ENCODE results near the gene ROBO4.

GRCh38 chr11:124877631-124877909 is 20.1 kb downstream of the ROBO4 start:
- TF ChIP-seq GATA2 (IDR thresholded peaks at IDR 0.05; ENCODE audit: low read depth, low read length) (no peak), GATA3 (IDR thresholded peaks at IDR 0.05; ENCODE audit: low read depth, low read length) (no peak)
